Stimulated activated effector memory CD8-positive, alpha-beta T cell treated with anti-CD3 and anti-CD28 coated beads, Interleukin-12 subunit alpha, Interleukin-12 subunit beta, amount 100 ng/mL, for 72 hours (primary cell): ENCODE measurements around the gene EWSR1.

Experiments used
- ATAC-seq: fragments of 150-1000 bp; cut with Tn5 transposase; 2 replicates; pipeline ENCODE4 v1.10.0; 2021
- DNase-seq, 2 donors: peaks; one replicate each; pipeline ENCODE4 v3.0.0; 2021 to 2022; ENCODE audit warnings: low spot score in 2 of 2
- H3K27ac Mint-ChIP-seq: one replicate; pipeline ENCODE4 v1.8.0; 2022; ENCODE audit warnings: mild to moderate bottlenecking, mixed read lengths
- H3K36me3 Mint-ChIP-seq: one replicate; pipeline ENCODE4 v1.8.0; 2022; ENCODE audit warnings: mild to moderate bottlenecking, mixed read lengths
- H3K4me1 Mint-ChIP-seq: one replicate; pipeline ENCODE4 v1.8.0; 2022; ENCODE audit warnings: mixed read lengths
- H3K4me3 Mint-ChIP-seq: one replicate; pipeline ENCODE4 v1.8.0; 2022; ENCODE audit warnings: mild to moderate bottlenecking, mixed read lengths
- H3K9me3 Mint-ChIP-seq: one replicate; pipeline ENCODE4 v1.8.0; 2022; ENCODE audit warnings: mixed read lengths

EWSR1 gene

DNA sequence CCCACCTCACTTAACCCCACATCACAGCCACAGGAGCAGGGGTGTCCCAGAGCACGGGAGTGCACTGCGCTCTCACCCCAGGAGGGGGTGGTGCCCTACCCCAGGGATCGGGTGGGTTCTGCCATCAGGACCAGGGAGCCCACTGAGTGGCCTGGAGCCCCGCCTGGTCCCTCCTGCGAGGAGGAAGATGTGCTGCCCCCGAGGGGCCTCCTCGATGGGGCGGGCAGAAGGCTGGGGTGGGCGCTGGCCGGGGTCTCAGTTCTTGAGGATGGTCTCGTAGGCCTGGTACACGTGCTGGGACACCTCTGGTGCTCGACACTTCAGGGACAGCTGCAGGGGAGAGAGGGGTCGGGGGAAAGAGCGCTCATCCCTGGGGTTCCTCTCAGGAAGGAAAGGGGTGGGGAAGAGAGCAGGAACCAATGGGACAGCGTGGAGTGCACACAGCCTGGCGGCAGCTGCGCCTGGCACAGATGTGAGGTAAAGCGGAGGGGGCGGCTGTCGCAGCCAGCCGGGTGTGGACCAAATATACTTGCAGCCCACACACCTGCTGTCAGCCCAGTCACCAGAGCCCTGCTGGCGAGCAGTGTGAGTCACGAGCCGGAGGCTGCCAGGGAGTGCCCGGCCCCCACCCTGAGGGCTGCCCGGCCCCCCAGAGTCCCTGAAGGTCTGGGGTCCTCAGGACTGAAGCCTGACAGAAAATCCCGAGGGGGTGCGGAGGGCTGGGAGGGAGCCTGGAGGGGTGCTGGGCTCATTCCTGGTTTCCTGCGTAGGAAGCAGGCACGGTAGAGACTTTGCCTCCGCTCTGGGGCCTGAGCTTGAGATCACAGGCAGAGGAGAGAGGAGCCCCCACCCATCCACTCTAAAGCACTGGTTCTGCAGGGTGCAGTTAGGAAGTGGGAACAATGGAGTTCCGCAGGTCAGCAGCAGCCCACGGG, 60.8 kb downstream of the EWSR1 start:
- Mint-ChIP-seq H3K27ac (peak overlapping the region; percentile 77), H3K4me3 (no peak overlapping the region), H3K36me3 (peaks cover 26% of the 10 kb centered on the region), H3K9me3 (no peaks in the 10 kb centered on the region), H3K4me1 (no peaks in the 10 kb centered on the region)
- ATAC-seq (no peak), DNase-seq (no peak)

DNA sequence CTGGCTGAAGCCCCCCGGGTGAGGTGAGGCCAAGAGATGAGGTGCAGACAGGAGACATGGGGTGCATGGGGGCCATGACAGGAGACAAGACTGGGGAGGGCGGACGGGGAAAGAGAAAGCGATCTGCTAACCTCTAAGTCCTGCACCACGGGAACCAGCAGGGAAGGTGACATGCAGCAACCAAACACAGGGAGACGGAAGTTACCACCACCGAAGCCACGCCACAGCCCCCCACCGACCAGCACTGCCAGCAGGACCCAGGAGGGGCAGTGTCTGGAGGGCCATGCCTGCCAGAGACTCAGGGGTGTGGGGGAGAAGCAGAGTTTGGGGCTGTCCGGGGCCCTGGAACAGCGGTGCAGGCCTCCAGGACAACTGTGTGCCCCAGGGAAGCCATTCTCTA, 61.5 kb downstream of the EWSR1 start:
- DNase-seq (no peak), ATAC-seq (no peak)
- Mint-ChIP-seq H3K36me3 (peaks cover 22% of the 10 kb centered on the region), H3K4me3 (no peak overlapping the region), H3K27ac (peak overlapping the region; percentile 77), H3K4me1 (no peaks in the 10 kb centered on the region), H3K9me3 (no peaks in the 10 kb centered on the region)

DNA sequence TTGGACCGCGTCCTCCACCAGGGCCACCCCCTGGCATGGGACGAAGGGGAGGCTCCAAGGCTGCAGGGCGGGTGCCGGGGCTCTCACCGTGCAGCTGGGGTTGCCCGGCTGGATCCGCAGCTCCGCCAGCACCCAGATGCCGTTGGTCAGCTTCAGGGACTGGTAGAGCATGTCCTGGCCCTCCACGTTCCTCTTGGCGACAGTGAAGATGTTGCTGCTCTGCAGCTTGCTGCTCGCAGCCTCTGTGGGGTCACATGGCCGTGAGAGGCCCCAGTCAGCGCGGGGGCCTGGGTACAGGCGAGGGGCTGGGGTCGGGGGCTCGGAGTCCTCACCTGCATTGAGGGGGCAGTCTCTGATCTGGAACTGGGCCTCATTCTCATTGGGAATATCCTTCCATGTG, 62.2 kb downstream of the EWSR1 start:
- H3K27ac Mint-ChIP-seq = no peak overlapping the region
- peaks cover 22% of the 10 kb centered on the region for H3K36me3 Mint-ChIP-seq
- no peaks in the 10 kb centered on the region for H3K9me3 Mint-ChIP-seq
- no peak for DNase-seq
- ATAC-seq = no peak
- no peaks in the 10 kb centered on the region for H3K4me1 Mint-ChIP-seq
- no peak overlapping the region for H3K4me3 Mint-ChIP-seq

DNA sequence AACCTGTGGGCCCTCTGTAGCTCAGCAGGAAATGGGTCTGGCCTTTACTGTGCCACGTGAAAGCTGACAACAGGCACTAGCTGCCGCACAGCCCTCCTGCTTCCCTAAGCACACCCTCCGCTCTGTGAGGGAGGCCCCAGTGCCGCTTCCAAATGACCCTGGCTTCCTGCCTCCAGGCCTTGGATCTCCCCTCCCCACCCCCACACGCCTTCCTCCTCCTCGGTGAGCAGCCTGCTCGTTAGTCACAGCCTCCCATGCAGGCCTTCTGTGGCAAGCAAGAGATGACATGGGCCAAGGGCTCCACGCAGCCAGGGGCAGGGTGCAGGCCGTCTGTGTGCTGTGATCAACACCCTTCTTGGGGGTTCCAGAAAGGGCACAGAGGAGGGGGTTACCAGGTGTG, 62.7 kb downstream of the EWSR1 start:
- no peak overlapping the region for H3K27ac Mint-ChIP-seq
- no peaks in the 10 kb centered on the region for H3K9me3 Mint-ChIP-seq
- H3K36me3 Mint-ChIP-seq = peaks cover 22% of the 10 kb centered on the region
- no peak for ATAC-seq
- H3K4me1 Mint-ChIP-seq = no peaks in the 10 kb centered on the region
- no peak overlapping the region for H3K4me3 Mint-ChIP-seq
- no peak for DNase-seq

DNA sequence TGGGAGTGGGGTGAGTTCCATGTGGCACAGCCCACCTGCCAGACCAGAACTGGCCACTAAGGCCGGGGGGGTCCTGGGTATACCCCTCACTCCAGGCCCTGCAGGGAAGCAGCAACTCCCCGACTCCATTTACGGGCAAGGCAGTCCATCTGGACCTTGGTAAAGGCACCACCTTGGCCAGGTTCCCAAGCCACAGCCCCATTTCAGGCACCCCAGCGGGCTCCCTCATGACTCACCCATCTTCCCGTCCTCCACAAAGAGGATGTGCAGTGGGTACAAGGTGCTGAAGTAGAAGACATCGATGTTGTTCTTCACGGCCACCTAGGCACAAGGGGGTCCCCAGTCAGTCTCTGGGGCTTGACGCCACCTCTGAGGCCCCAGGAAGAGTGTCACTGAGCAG, 63.1 kb downstream of the EWSR1 start:
- H3K27ac Mint-ChIP-seq = peak overlapping the region; percentile 50
- no peaks in the 10 kb centered on the region for H3K9me3 Mint-ChIP-seq
- H3K4me3 Mint-ChIP-seq = no peak overlapping the region
- ATAC-seq (no peak), DNase-seq (no peak)
- peaks cover 25% of the 10 kb centered on the region for H3K36me3 Mint-ChIP-seq
- no peaks in the 10 kb centered on the region for H3K4me1 Mint-ChIP-seq

DNA sequence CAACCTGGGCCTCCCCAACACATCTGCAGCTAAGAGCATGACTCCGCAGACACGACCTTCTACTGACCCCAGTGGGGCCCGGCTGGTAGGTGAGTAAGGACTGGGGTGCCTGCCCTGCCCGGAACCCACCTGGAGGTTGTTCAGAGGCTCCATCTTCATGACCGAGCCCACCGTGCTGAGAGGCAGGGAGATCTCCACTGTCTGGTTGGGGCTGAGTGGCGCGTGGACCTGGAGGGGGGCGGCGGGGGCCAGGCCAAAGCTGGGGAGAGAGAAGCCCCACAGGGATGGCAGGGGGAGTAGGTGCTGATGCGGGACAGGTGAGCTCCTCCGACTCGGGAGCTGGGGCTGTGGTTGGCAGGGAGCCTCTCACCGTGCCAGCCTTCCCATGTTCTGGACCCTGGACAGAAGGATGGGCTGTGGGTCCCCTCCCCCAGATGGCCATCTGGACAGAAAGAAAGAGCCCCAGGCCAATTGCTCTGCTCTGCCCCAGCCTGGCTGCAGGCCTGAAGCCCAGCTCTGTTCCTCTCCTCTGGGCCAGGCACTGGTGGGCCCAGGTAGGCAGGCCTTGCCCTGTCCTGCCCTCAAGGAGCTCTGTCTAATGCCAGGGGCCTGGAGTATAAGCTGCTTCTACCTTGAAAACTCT, 63.7 kb downstream of the EWSR1 start:
- Mint-ChIP-seq H3K4me1 (no peaks in the 10 kb centered on the region), H3K27ac (peak overlapping the region; percentile 50), H3K9me3 (no peaks in the 10 kb centered on the region)

DNA sequence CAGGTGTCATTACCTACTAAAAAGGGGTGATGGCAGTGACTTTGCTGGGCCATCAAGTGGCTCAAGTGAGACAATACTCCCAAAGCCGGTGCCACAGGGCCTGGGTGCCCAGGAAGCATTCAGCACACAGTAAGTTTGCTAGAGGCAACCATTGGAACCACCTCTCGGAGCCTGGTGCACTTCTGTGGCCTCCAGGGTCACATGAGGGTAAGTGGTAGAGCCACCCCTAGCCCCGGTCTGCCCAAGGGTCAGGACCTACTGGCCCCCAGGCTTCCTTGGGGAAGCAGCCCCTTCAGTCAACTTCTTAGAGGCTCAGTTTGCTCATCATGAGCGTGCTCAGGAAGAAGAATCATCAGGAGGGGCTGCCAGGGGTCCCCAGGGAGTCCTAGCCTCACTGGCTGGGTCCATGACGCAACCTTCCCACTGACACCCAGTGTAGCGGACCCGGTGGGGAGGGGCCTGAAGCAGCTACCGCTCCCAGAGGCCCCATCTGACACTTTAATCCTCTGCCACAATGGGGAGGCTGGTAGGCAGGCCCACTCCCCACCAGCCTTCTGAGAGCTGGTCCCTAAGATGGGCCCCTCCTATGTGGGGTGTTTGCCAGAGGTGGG, 64.9 kb downstream of the EWSR1 start:
- Mint-ChIP-seq H3K36me3 (peaks cover 43% of the 10 kb centered on the region), H3K27ac (peak overlapping the region; percentile 50), H3K4me3 (no peak overlapping the region), H3K4me1 (no peaks in the 10 kb centered on the region), H3K9me3 (no peaks in the 10 kb centered on the region)
- ATAC-seq = no peak
- DNase-seq = no peak

More for the DNA sequence above, 63.7 kb downstream of the EWSR1 start:
- DNase-seq (no peak), ATAC-seq (no peak)
- Mint-ChIP-seq H3K36me3 (peaks cover 31% of the 10 kb centered on the region), H3K4me3 (no peak overlapping the region)

DNA sequence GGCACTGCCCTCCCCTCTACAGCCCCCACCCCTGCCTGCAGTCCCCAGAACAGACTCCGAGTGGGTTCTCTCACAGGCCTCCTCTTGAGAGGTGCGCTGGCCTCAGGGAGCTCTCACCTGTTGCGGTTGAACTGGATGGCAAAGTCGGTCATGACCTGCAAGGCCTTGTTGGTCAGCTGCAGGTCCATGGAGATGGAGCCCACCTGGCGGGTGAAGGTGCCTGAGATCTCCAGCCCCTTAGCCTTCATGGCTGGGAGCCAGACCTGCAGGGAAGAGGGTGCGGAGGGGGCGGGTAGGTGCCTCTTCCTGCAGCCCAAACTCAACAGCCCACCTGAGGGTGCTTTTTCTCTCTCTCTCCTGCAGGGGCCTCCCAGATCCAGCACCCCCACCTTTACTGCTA, 66.1 kb downstream of the EWSR1 start:
- no peak for ATAC-seq
- DNase-seq = no peak
- no peak overlapping the region for H3K4me3 Mint-ChIP-seq
- H3K4me1 Mint-ChIP-seq = no peaks in the 10 kb centered on the region
- no peaks in the 10 kb centered on the region for H3K9me3 Mint-ChIP-seq
- H3K36me3 Mint-ChIP-seq = peaks cover 54% of the 10 kb centered on the region
- no peak overlapping the region for H3K27ac Mint-ChIP-seq

DNA sequence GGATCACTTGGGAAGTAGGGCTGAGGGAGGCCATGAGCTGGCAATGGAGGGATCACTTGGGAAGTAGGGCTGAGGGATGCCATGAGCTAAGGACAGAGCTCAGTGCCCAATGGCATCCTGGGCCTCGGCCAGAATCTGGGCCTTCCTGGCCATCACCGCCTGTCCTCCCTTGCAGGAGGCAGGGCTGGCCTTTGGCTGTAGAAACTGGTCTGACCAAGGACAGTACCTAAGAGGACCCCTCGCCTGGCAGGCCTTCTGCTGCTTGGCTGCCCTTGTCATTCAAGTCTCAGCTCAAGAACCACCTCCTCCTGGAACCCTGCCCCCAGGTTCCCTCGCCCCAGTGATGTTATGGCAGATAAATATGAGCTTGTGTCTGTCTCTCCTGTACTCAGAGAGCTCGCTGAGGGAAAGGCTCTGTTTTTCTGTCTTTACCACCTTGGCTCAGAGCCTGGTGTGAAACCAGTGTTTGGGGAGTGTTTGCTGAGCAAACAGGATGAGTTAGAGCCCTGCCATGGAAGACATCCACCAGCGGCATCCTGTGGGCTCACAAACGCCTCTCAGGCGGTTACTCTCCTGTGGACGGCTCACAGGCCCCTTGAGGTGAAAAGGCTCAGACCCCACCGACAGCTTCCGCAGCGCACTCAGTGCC, 66.8 kb downstream of the EWSR1 start:
- Mint-ChIP-seq H3K27ac (peak overlapping the region; percentile 84), H3K36me3 (peaks cover 55% of the 10 kb centered on the region), H3K4me3 (no peak overlapping the region)

DNA sequence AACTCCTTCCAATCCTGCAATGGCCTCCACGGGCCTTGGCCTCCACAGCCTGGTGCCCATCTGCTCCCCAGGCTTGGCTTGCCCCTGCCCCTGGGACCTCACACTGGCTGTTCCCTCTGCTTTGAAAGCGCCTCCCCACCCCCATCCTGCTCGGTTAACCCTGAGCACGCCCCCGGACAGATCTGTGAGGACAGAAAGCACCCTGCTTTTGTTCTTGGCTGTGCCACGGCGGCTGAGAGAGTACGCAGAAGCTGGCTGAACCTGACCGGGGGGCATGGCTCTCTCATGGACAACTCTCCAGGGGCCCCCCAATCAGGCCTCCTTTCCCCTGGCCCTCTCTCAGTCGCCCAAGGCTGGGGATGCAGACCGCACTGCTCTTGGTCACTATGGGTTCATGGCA, 67.6 kb downstream of the EWSR1 start:
- no peak overlapping the region for H3K4me3 Mint-ChIP-seq
- peaks cover 63% of the 10 kb centered on the region for H3K36me3 Mint-ChIP-seq
- H3K27ac Mint-ChIP-seq = peak overlapping the region; percentile 84
- no peaks in the 10 kb centered on the region for H3K9me3 Mint-ChIP-seq
- no peak for ATAC-seq
- no peak for DNase-seq
- no peaks in the 10 kb centered on the region for H3K4me1 Mint-ChIP-seq

More for the DNA sequence above, 66.8 kb downstream of the EWSR1 start:
- DNase-seq = no peak
- ATAC-seq = no peak
- Mint-ChIP-seq H3K4me1 (no peaks in the 10 kb centered on the region), H3K9me3 (no peaks in the 10 kb centered on the region)

DNA sequence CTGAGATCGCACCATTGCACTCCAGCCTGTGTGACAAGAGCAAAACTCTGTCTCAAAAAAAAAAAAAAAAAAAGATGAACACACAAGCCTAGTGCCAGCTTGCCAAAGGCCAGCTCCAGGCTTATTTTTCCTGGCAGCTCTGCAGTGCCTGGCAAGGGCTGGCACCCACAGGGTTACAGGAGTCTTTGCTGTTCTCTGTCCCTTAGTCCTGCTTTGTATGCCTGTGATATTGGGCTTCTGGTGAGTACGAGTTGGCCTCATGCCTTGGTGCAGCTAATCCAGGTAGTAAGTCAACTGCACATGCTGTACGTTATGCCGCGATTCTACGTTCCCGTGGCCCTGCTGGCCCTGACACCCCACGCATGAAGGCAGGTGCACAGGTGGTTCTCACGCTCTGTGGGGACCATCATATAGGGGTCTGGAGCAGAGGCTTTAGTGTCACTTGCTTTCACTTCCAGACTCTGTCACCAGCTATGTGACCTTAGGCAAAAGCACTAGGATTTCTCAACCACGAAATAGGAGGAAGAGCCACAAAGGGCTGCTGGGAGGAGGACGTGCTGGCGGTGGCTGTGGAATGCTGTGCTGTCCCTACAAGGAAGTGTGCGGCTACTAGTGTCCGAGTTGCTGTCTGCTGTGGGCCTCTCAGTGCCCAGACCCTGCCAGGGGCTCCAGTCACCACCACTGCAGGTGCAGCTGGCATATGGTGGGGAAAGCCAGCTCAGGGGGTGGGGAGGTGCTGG, 68.9 kb downstream of the EWSR1 start:
- Mint-ChIP-seq H3K9me3 (no peaks in the 10 kb centered on the region), H3K27ac (no peak overlapping the region), H3K36me3 (peaks cover 66% of the 10 kb centered on the region), H3K4me1 (no peaks in the 10 kb centered on the region), H3K4me3 (no peak overlapping the region)
- ATAC-seq (no peak), DNase-seq (no peak)

DNA sequence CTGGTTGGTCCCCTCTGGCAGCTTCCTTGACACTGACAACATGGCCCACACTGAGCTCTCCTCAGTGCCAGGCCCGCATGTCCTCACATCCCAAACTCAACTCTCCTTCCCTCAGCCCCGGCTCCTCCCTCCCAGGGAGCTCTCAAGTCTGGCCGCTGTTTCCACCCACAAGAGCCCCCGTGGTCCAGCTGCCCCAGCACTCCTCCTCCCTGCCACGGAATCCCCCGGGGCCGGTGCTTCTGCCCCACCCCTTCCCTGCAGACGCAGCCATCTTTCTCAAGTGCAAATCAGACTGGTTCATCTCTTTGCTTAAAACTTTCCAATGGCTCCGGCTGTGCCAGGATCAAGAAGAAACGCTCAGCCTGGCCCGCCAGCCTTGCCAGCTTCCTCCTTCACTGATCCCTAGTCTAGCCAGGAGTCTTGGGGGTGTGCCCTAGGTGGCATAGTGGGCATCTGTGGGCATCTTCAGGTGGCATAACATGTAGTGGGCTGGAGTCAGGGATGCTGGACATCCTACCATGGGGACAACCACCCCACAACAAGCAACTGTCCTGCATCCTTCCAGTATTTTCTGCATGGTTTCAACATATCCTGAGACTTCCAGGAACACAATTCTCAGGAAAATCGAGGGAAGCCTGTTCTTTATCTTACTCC, 69.7 kb downstream of the EWSR1 start:
- no peak for DNase-seq

DNA sequence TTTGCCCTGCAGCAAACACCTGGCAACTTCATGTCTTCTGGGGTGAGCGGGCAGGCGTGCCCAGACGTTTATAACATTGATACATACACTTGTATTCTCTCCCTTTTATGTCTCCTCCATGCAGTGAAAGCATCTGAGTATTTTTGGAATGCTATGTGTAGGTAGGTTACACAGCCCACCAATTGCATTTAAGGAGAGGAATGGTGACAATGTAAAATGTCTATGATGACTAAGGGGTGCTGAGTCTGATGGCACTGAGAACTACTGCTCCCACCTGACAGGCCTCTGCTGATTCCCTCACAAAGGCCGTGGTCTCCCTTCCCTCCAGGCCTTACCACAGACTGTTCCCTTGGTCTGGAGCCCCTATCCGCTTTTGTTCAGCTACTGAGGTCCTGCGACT, 70.3 kb downstream of the EWSR1 start:
- ATAC-seq = no peak

More for the DNA sequence above, 69.7 kb downstream of the EWSR1 start:
- peaks cover 67% of the 10 kb centered on the region for H3K36me3 Mint-ChIP-seq
- no peaks in the 10 kb centered on the region for H3K9me3 Mint-ChIP-seq
- ATAC-seq = no peak
- peaks cover under 1% of the 10 kb centered on the region for H3K4me1 Mint-ChIP-seq
- no peak overlapping the region for H3K27ac Mint-ChIP-seq
- no peak overlapping the region for H3K4me3 Mint-ChIP-seq

More for the DNA sequence above, 70.3 kb downstream of the EWSR1 start:
- Mint-ChIP-seq H3K9me3 (no peaks in the 10 kb centered on the region), H3K27ac (no peak overlapping the region), H3K4me1 (peaks cover 6% of the 10 kb centered on the region), H3K36me3 (peaks cover 69% of the 10 kb centered on the region), H3K4me3 (no peak overlapping the region)
- DNase-seq = no peak
